ENCODE results near the gene AIG1.
"Not testable (repeated sequence)": the region's sequence is repeated elsewhere in the genome, so short reads cannot be mapped to it uniquely, and the experiment has no call there.

The AIG1 gene

DNA sequence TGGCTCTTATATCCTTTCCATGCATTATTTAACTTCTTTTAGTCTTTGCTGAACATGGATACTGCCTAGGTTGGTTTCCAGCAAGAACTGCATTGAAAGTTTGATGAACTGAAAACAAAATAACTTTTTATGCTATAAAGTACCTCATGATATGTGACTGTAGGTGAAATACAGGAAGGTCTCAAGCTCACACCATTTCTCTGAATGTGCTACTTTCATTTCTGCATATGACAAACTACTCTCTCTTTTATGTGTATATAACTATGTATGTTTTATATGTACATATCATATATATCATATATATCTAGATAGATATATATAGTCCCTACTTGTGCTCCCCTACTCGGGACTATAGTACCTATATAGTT is 65.9 kb downstream of the AIG1 start:
- no peak for DNase-seq

DNA sequence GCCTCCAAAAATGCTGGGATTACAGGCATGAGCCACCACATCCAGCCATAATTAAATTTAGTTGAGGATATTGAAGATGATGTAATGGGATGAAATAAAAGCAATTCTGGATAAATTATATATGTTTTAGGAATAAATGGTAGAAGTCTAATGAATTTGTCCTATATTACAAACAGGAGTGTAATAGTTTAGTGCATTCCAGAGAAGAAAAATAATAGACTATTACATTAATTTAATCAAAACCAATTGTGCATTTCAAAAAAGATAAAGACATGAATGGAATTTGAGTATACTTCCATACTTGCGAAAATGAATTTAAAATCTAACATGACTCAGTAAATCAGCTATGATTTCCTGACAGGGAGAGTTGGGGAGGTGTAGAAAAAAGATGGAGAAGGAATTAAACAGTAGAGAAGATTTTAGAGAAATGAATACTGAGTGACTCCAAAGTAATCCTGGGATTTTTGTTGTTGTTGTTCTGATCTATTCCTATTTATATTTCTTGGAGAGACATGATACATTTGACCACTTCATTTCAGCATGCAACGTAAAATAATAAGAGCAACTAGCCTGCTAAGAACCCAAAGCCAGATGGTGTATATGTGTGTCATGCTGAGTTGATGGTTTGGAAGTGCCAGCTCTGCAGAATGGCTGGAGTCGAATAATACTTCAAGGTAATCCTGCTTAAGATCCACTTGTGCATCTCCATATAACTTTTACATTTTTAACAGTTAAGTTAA is 67.4 kb downstream of the AIG1 start:
- no peak for DNase-seq

DNA sequence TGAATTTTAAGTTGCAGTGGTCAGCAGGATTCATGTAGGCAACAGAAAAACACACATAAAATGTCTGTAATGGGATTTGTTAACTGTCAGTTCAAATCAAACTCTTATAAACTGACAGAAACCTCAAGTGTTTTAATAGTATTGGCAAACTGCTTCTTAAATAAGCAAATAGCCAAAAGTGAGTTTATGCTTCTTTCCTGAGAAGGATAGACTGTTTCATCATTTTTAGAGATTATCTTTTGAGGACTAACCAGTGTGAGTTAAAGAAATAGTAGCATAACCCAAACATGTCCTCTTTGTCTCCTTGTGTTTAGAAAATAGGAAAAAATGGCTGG is 68.0 kb downstream of the AIG1 start:
- DNase-seq = no peak

DNA sequence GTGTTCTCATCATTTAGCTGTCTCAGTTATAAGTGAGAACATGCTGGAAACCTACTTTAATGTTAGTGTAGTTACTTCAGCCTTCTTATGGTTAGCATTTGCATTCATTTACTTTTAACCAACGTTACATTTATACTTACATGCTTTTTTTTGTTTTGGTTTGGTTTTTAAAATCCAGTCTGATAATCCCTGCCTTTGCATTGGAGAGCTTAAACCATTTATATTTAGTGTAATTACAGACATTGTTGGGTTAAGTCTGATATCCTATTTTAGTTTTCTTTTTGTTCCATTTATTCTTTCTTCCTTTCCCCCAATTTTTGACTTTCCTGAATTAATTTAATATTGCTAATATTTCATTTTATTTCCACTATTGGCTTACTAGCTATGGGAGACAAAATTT is 70.2 kb downstream of the AIG1 start:
- no peak for DNase-seq

DNA sequence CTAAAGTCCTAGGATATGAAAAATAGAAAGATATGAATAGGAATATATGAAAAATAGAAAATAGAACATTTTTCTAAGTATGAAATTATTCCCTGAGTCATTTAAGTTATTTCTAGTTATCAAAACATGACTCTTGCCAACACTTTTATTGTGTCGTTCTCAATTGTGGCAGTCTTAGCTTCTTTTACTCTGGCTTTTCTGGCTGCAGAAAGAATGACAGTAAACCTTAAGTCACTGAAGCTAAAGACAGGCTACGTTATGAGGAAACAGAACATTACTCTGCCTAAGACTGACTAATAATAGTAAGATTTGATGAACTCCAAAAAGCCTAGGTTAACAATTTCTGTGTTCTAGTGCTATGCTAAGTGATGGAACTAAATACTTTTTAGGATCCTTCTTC is 74.6 kb downstream of the AIG1 start:
- no peak for DNase-seq

DNA sequence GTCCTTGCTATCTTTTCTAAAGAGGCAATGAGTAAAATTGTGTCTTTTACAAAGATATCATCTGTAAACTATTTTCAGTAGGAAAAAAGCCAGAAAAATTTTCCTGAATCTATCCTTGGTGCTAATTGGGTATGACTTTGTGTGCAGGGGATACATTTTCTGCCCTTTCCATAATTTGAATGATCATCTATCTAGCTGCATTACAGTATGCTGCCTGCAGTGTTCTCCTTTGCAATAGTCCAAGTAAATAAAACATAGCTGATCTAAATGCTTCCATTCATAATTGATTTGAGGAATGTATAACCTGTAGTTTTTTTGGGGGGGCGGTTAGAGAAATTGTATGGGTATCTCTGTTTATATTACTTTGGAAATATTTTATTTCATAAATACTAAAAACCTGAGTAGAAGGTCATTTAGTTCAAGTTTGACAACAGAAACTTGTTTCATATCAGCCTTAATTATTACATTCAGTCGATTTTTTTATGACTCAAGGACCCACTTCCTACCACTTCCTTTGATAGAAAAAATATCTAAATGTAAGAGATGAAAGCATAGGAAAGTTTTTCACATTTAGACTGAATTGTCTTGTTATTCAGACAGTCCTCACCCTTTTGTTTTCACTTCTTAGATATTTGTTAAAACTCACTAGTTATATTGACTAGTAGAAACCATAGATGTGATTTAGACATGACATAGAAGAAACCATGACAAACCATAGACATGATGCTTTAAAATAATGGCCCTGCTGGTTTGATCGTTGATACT is 75.3 kb downstream of the AIG1 start:
- no peak for DNase-seq

DNA sequence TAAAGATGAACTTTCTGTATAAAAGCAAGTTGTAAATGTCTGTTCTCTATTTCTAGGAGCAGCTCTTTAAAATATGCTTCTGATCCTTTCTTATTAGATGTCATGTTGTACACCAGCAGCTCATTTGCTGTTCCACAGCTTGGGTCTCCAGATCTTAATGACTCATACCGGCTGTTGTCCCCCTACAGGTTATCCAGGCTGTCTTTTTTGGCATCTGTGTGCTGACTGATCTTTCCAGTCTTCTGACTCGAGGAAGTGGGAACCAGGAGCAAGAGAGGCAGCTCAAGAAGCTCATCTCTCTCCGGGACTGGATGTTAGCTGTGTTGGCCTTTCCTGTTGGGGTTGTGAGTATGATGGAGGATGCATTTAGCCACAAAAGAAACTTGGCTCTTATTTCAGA is 76.0 kb downstream of the AIG1 start:
- DNase-seq = no peak

DNA sequence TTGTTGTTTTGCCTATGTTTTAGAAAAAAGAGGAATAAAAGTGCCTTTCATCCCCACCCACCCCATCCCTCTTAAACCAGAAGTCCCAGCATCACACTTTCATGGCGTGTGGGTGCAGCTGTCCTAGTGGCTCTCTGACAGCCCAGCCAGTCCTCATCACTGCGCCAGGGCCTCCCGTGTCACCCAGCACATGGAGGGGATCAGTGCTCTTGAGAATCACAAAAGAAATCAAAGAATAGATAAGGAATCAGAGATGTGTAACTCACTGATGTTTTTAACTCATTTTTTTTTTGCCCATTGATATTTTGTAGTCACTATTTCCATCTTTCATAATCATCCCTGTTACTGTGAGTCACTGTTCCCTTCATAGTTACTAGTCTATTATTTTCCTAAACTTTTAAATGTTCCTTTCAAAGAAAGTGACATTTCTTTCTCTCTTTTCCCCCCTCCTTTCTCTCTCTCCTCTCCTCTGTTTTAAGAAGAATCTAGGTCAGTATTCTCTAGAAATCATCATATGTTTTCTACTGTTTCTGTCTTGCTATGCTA is 78.6 kb downstream of the AIG1 start:
- DNase-seq = peak in 1 of 51 donors; percentile 3

DNA sequence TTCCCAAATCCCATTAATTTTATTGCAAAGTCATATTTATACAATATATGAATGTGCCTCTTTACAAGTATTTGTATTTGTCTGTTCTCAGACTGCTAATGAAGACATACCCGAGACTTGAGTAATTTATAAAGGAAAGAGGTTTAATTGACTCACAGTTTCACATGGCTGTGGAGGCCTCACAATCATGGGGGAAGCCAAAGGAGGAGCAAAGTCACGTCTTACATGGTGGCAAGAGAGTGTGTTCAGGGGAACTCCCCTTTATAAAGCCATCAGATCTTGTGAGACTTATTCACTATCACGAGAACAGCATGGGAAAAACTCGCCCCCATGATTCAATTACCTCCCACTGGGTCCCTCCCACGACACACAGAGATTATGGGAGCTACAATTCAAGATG is 79.2 kb downstream of the AIG1 start:
- DNase-seq = not testable (repeated sequence)

DNA sequence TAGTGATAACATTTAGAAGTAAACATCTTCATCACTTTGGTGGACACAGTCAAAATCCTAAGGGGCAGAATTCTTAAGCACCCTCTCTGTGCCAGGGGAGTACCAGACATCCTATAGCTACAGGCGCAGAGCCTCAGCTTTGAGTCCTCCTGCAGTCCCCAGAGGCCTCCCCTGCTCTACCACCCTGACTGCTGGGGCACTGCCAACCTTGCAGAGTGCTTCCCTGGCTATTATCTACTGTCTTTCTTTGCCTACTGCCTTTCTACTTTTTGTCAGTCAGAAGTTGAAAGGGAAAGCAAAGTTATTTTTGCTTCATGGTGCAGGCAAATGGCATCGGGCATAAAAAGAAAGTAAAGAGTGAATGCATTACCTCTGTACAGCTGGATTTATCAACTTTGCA is 80.1 kb downstream of the AIG1 start:
- DNase-seq = no peak

DNA sequence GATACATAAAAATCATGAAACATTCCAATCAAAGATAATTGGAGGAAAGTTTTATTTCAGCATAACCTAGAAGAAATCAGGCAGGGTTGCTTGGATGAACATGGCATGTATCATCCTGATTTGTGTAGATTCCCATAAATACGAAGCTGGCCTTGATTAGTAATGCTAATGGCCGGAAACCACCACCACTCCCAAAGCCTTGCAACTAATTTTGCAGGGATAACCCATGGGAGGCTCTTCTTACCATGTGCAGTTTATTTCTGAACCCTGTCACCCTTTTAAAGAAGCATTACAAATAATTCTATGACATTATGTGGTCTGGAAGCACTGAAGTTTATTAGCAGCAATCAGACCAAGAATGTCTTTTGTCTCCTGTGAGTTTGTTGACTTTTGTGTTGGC is 80.8 kb downstream of the AIG1 start:
- no peak for DNase-seq

DNA sequence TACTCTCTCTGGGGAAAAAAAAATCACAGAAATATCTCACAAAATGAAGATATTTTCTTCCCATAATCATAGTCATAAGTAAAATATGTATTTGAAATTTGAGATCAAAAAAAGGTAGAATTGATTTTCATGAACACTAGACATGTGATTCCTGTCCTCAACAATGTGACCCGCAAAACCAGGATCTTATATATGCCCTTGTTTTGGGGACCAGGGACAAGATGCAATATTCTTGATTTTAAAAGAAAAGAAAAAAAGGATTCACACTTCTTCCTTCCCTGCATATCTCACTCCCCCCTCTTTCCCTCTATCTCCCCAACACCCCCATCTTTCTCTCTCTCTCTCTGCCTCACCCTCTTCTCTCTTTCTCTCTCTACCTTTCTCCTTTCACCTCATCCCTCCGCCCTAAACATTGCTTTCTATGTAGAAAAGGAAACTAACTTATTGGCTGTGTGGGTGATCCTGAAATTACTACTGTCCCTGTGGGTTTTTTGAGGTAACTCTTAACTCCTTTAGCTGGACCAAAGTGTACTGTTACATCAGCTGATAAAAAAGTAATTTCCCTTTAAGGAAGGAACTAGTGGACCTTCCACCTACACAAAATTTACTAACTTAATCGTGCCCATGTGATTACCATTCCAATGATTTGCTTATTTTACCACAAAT is 85.6 kb downstream of the AIG1 start:
- no peak for DNase-seq

DNA sequence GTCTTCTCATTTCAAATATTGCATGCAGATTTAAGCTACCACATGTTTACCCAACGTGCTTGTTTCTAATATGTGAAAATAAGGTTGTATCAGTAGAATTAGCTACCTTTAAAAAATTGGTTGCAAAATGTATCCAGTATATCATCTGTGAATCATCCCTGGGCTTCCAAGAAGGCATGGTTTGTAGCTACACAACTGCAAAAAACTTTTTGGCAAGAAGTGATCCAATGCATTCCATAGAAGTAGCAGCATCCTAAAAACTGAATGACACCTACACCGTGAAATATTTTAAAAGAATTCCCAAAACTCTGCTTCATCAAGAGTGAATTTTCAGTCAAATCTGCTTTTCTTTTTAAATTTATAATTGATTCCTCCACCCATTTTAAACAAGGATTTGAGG is 89.1 kb downstream of the AIG1 start:
- DNase-seq = no peak

DNA sequence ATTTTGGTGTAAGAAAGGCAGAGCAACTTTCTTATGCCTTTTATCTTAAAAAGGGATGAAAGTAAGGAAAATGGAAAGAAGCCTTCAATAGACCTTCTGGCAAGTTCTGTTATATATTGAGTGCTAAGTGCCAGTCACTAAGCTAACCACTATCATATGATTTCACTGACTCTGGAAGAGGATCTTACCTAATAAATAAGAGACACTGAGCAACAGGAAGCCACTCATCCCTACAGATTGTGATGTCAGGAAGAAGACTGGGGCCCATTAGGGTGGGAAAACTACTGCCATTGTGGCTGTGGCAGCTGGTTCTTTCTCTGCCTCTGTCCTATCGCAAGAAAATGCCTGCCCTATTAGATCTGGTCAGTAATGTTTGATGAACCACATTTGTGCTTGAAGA is 89.6 kb downstream of the AIG1 start:
- DNase-seq = no peak

DNA sequence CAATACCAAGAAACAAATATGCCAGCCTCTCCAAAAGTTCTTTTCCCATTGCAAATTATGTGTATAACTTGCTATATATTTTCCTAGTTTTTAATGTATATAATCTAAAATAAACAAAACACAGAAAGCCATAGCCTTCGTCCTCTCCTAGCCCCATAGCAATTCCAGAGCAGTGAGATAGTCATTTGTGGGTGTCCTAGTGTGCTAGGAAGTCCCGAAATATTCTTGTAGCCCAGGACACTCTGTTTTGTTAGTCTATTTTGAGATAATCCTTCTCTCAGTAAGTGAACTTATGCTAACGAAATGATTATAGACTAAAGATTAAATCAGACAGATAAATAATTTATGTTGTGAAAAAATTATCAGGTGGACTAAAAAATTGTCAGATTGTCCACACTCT is 90.7 kb downstream of the AIG1 start:
- DNase-seq = no peak

DNA sequence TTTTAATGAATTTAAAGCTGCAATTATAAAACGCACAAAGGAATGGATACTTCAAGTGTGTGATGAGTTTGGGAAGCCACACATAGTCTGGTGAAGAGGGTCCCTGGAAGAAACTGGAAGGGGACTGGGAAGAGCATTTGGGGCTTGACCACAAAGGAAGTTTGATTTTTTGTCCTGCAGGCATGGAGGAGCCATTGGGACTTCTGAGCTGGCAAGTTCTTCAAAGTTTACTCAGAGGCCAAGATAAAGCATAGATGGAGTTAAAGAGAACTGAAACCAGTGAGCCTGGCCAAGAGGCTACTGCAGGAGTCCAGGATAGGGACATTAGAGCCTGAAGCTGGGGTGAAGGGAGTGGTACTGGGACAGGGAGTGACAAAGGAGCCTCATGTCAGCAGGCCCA is 95.0 kb downstream of the AIG1 start:
- DNase-seq = no peak

DNA sequence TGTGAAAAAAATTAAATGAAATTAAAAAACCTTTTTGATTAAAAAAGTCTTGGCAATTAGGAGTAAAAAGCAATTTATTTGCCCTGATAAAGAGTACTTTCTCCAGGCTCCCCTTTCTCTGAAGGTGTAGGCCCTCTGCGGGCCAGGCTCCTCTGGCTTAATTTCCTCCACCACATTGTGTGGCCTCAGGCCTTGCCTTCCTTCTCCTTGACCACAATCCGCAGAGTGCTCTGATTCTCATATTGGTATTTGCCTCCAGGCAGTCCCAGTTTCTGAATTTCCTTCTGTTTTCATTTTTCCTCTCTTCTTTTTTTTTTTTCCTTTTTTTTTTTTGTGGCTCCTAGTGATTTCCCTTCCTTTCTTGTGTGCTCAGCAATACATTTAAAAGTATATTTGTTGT is 96.4 kb downstream of the AIG1 start:
- DNase-seq = no peak

DNA sequence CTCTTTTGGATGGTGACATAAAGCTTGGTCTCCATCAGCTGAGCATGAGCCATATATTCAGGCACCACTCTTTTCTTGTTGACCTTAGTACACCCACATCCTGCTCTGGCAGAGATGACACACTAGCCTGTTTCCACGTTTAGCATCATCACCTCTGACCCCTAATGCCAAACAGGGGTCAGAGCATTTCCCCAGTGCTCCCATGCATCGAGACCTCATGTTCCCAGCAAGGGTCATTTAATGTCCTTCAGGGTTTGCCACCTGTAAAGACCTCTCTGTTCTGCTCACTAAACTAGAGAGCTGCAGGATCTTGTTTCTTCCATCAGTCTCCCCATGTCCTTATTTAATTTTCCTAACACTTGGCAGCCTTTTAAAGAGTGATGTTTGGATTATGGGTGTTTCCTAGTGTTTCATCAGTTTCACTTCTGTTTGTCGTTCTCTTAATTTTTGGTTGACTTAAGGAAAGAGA is 97.5 kb downstream of the AIG1 start:
- DNase-seq = no peak

DNA sequence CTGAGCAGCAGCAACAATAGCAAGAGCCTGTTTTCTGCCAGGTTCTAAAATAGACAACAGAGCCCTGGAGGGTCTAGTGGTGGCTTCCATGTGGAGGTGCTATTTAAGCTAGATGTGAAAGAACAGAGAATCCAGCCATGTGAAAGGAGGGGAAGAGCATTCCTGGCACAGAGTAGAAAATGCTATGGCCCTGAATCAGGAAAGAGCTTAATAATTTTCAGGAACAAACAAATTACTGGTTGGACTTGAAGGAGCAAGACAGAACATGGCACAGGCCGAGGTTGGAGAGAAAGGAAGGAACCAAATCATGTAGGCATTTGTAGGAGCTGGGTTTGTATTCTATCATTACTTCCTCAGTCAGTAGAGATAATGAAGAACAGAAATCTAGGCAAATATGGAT is 98.3 kb downstream of the AIG1 start:
- no peak for DNase-seq

DNA sequence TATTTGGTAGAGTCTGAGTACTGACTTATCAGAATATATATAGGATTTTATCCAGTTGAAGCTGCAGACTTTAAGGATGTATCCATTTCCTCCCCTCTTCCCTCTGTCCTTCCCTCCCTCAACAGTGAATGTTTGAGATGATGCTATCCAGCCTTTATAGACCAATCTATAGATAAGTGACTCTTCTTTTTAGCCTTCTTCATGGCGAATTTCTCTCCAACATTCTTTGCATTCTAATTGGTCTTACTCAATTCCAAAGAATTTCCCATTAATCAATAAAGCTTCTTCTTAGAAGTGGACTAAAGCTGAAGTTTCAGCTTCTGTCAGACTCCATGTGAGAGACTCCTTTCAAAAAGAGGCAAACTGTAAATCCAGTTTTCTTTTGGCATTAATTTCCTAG is 99.3 kb downstream of the AIG1 start:
- DNase-seq = no peak

DNA sequence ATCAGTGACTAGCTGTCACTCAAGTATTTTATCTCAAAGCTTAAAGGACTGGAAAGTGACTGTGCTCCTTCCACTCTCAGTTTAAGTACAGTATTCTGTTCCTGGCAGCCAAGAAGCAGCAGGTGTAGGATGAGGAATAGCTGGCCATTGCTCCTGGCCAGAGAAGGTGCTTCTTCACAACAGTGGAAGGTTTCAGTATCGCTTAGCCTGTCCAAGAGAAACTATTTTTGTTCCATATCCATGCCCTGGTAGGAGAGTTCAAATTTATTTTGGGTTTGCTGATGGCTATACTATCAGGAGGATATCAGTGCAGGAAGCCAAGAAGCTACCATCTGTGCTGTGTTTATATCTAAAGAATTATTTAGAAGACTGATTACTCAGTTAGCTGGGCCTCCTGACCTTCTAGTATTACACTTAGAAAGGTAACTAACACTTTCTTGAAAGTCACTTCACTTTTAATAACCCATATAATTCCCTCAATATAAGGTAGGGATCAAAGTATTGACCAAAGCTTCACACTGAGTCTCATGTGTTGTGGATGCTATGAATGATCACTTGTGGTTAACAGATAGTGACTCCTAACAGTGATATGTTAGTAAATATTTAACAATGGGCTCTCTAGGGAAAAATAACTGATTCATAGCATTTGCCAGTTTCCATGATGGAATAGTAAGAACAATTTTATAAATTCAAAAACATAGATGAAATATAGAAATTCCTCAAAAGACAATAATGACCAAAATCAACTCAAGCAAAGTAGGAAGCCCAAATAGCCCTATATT is 99.9 kb downstream of the AIG1 start:
- no peak for DNase-seq

DNA sequence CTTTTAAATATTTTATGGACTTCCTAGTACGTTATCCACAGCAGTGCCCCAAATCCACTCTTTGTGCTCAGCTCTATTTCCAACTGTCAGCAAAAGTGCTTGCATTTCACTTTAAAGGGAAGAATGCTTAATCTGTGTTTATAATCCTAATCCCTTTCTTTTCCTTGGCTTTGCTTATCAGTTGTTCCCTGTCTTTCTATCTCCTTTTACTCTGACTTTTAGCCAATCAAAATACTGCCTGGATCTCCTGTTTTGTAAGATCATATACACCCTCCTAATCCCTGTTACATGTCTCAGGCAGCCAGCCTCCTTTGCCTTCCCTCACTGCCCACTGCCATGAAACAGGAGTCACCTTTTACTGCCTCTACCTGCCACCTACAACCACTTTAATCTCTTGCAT is 102.9 kb downstream of the AIG1 start:
- DNase-seq = no peak
